Measurements from ENCODE around the gene U2AF2. TPM values are rescaled to one million over a fixed set of nuclear protein-coding genes. Genes with fewer than 3 reads are reported as not detected.

The U2AF2 gene
- total RNA-seq, 1 donor from 2014 or later = 275 TPM

DNA sequence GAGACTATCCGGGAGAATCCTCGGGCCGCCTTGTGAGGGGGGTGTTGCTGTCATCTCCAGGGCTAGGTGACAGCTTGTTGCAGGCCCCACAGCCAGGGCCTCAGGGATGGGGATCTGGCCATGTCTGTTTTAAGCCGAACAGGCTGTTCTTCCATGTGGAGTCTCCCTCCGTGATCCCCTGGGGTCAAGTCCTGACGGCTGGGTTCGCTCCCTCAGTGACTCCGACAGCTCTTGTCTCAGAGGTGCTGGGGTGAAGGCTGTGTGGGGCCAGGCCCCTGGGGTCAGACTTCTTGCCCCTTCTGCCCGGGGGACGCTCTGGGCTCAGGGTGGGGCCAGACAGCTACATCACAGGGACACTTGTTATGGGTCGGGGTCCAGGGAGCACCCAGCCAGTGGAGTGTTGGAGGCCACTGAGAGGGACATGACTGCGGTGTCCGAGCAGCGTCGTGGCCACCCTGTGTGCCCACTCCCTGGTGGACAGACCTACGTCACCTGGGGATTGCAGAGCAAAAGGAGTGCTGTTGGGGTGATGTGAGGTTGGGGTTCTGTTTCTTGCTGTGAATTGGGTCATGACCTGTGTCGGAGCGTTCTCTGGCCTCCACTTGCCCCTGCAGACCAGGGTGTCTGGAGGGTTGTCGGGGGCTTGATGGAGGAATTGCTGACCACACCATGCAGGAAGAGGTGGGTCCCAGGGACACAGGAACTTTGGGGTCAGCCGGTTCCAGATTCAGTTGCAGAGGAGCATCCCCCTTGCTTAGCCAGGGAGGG lies 41.6 kb downstream of the U2AF2 start:
- H3K9me3 Mint-ChIP-seq (ENCODE audit: low read depth) = no peaks in the 10 kb centered on the region
- TF ChIP-seq CTCF (IDR thresholded peaks at IDR 0.05; ENCODE audit: unreplicated experiment) = no peak
- H3K27me3 Mint-ChIP-seq = no peaks in the 10 kb centered on the region
- H3K4me3 Mint-ChIP-seq (ENCODE audit: low read depth) = no peak overlapping the region
- H3K4me1 Mint-ChIP-seq (ENCODE audit: low read depth) = peaks cover under 1% of the 10 kb centered on the region
- DNase-seq (ENCODE audit: low spot score, unreplicated experiment) = no peak
- peaks cover 19% of the 10 kb centered on the region for H3K36me3 Mint-ChIP-seq (ENCODE audit: insufficient read depth)
- no peak overlapping the region for H3K27ac Mint-ChIP-seq

DNA sequence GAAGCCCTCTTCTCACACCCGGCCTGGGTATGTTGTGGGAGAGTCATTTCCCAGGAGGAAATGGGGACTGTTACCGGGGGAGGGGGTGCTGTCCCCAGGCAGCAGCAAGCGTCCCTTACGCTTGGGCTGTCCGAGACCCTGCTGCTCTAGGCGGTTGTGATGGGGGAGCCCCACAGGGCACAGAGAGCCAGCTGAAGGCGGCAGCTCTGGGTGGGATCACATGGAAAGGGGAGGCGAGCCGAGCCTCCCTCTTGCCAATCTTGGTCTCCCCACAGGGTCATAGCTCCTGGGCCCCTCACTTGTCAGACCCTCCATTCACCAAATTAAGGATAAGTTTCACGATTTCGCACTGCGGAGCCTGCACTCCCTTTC lies 42.2 kb downstream of the U2AF2 start:
- DNase-seq (ENCODE audit: low spot score, unreplicated experiment) = no peak
- H3K9me3 Mint-ChIP-seq (ENCODE audit: low read depth) = no peaks in the 10 kb centered on the region
- H3K4me3 Mint-ChIP-seq (ENCODE audit: low read depth) = no peak overlapping the region
- no peak for TF ChIP-seq CTCF (IDR thresholded peaks at IDR 0.05; ENCODE audit: unreplicated experiment)
- no peak overlapping the region for H3K27ac Mint-ChIP-seq
- no peaks in the 10 kb centered on the region for H3K27me3 Mint-ChIP-seq
- peaks cover 21% of the 10 kb centered on the region for H3K36me3 Mint-ChIP-seq (ENCODE audit: insufficient read depth)
- H3K4me1 Mint-ChIP-seq (ENCODE audit: low read depth) = peaks cover 2% of the 10 kb centered on the region

- H3K27ac Mint-ChIP-seq = no peak overlapping the region
- H3K9me3 Mint-ChIP-seq (ENCODE audit: low read depth) = peaks cover 4% of the 10 kb centered on the region
- H3K4me1 Mint-ChIP-seq (ENCODE audit: low read depth) = peaks cover 7% of the 10 kb centered on the region
- no peaks in the 10 kb centered on the region for H3K27me3 Mint-ChIP-seq
- TF ChIP-seq CTCF (IDR thresholded peaks at IDR 0.05; ENCODE audit: unreplicated experiment) = no peak
- no peak overlapping the region for H3K4me3 Mint-ChIP-seq (ENCODE audit: low read depth)
- peaks cover 26% of the 10 kb centered on the region for H3K36me3 Mint-ChIP-seq (ENCODE audit: insufficient read depth)
- no peak for DNase-seq (ENCODE audit: low spot score, unreplicated experiment)
Observed at GRCh38 chr19:55697698-55698097, 42.9 kb downstream of the U2AF2 start.

DNA sequence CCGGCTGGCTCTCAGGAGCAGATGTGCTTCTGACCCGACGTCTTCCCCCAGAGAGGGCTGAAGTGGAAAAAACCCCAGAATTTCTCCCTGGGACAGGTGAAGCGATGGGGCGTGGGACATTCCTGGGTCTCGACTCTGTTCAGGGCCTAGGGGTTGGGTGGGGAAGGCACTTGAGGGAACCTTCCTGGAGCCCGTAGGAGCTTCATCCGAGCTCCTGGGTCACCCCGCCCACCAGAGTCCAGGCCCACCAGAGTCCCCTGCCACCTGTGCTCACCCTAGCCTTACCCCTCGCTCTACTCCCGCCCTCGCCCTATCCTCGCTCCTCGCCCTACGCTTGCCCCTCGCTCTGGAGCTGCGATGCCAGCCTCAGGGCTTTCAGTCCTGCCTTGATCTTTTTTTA lies 43.4 kb downstream of the U2AF2 start:
- H3K9me3 Mint-ChIP-seq (ENCODE audit: low read depth) = peaks cover 4% of the 10 kb centered on the region
- peak overlapping the region; percentile 82 for H3K27ac Mint-ChIP-seq
- H3K4me3 Mint-ChIP-seq (ENCODE audit: low read depth) = no peak overlapping the region
- H3K36me3 Mint-ChIP-seq (ENCODE audit: insufficient read depth) = peaks cover 30% of the 10 kb centered on the region
- no peaks in the 10 kb centered on the region for H3K27me3 Mint-ChIP-seq
- no peak for DNase-seq (ENCODE audit: low spot score, unreplicated experiment)
- H3K4me1 Mint-ChIP-seq (ENCODE audit: low read depth) = peaks cover 7% of the 10 kb centered on the region
- TF ChIP-seq CTCF (IDR thresholded peaks at IDR 0.05; ENCODE audit: unreplicated experiment) = no peak

- no peaks in the 10 kb centered on the region for H3K27me3 Mint-ChIP-seq
- peaks cover 7% of the 10 kb centered on the region for H3K4me1 Mint-ChIP-seq (ENCODE audit: low read depth)
- no peak for TF ChIP-seq CTCF (IDR thresholded peaks at IDR 0.05; ENCODE audit: unreplicated experiment)
- no peak overlapping the region for H3K4me3 Mint-ChIP-seq (ENCODE audit: low read depth)
- H3K27ac Mint-ChIP-seq = no peak overlapping the region
- peaks cover 7% of the 10 kb centered on the region for H3K9me3 Mint-ChIP-seq (ENCODE audit: low read depth)
- H3K36me3 Mint-ChIP-seq (ENCODE audit: insufficient read depth) = peaks cover 33% of the 10 kb centered on the region
- no peak for DNase-seq (ENCODE audit: low spot score, unreplicated experiment)
Observed at GRCh38 chr19:55699221-55699620, 44.4 kb downstream of the U2AF2 start.

Data from progenitor cell of endocrine pancreas (in vitro differentiated cells).